Retinal pigment epithelial cell (primary cell): ENCODE measurements around the gene POU2F2.

Experiments used
- DNase-seq: peaks from one replicate; pipeline ENCODE4 v3.0.0-alpha.2; 2010; ENCODE audit warnings: low read depth
- H3K4me3 ChIP-seq: 2 replicates; pipeline ENCODE4 v1.5.1; 2011; ENCODE audit warnings: mild to moderate bottlenecking, low read length, control low read depth, moderate library complexity
- CTCF ChIP-seq: conservative IDR thresholded peaks from 2 replicates; pipeline ENCODE4 v1.5.1; 2011; ENCODE audit warnings: low read depth, low read length, control low read depth, inconsistent platforms

Gene POU2F2

GRCh38 chr19:42132030-42132628 is at the start of gene POU2F2:
TSS of gene POU2F2 (minus strand) at chr19:42132446. CDS start at chr19:42132411, 35 bp downstream.
- DNase-seq: no peak

GRCh38 chr19:42178791-42179674 is 46.8 kb upstream of the POU2F2 start:
- no peak for DNase-seq
- peak; percentile 64 for TF ChIP-seq CTCF
- H3K4me3 ChIP-seq: no peak overlapping the region

More at GRCh38 chr19:42132030-42132628, at the start of gene POU2F2:
- H3K4me3 ChIP-seq: peak within 1 kb of the TSS; percentile 25
- TF ChIP-seq CTCF: no peak

GRCh38 chr19:42177686-42178019 is 45.4 kb upstream of the POU2F2 start:
- no peak for DNase-seq
- H3K4me3 ChIP-seq: no peak overlapping the region
- no peak for TF ChIP-seq CTCF

GRCh38 chr19:42176990-42177685 is 44.9 kb upstream of the POU2F2 start:
- no peak for DNase-seq
- peak overlapping the region; percentile 40 for H3K4me3 ChIP-seq
- TF ChIP-seq CTCF: peak; percentile 23

GRCh38 chr19:42176649-42176989 is 44.4 kb upstream of the POU2F2 start:
- no peak for DNase-seq
- no peak for TF ChIP-seq CTCF
- H3K4me3 ChIP-seq: peak overlapping the region; percentile 40

- peak overlapping the region; percentile 40 for H3K4me3 ChIP-seq
- TF ChIP-seq CTCF: no peak
- no peak for DNase-seq
Measured at GRCh38 chr19:42175952-42176648, 43.9 kb upstream of the POU2F2 start.
